ENCODE results near the gene TCEA3. TPM values are rescaled to one million over a fixed set of nuclear protein-coding genes. Genes with fewer than 3 reads are reported as not detected.
A peak's percentile ranks its signal among the peaks of the same experiment; 100 is the strongest.

The TCEA3 gene
- total RNA-seq, 1 donor from 2014 or later: 3.3 TPM

DNA sequence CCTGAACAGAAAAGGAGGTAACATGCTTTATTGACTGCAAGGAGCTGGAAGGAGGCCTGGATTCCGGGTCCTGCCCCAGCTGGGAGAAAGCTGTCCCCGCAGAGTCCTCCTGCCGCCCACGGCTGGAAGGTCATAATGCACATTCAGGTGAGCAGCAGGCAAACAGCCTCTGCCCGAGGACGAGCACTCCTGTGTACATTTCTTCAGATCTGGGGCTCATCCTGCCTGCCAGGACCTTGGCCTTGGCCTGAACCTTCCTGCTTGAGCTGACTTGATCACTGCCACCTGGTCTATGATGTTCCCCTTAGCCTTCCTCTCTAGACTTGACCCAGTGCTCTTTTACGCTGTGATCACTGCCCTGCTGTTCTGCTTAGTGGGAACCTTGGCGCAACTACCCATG, 37.1 kb downstream of the TCEA3 start:
- DNase-seq (ENCODE audit: low read depth): no peak

GRCh38 chr1:23385119-23385621, 39.4 kb downstream of the TCEA3 start:
- Histone ChIP-seq H3K36me3 (ENCODE audit: insufficient read depth, low read length) (no peaks in the 10 kb centered on the region), H3K27ac (ENCODE audit: low read depth, low read length) (peak overlapping the region; percentile 28), H3K9ac (ENCODE audit: low read length) (no peak overlapping the region), H3K27me3 (ENCODE audit: insufficient read depth, low read length) (no peaks in the 10 kb centered on the region), H3K4me3 (ENCODE audit: insufficient read depth, low read depth, low read length) (no peak overlapping the region), H3K4me2 (ENCODE audit: low read length) (peak overlapping the region; percentile 34), H3K9me3 (ENCODE audit: insufficient read depth, low read depth, low read length) (no peaks in the 10 kb centered on the region), H3K4me1 (ENCODE audit: insufficient read depth, low read length) (peaks cover 18% of the 10 kb centered on the region), H4K20me1 (ENCODE audit: insufficient read depth, low read length) (no peaks in the 10 kb centered on the region), H3K79me2 (ENCODE audit: insufficient read depth, low read length) (no peaks in the 10 kb centered on the region), H2AFZ (ENCODE audit: low read depth, low read length) (no peak overlapping the region)
- FAIRE-seq (no peak), DNase-seq (ENCODE audit: low read depth) (peak; percentile 76)
- no peak for TF ChIP-seq EZH2 (IDR thresholded peaks at IDR 0.05; ENCODE audit: insufficient read depth, low read length)
- TF ChIP-seq, protein P1, sequence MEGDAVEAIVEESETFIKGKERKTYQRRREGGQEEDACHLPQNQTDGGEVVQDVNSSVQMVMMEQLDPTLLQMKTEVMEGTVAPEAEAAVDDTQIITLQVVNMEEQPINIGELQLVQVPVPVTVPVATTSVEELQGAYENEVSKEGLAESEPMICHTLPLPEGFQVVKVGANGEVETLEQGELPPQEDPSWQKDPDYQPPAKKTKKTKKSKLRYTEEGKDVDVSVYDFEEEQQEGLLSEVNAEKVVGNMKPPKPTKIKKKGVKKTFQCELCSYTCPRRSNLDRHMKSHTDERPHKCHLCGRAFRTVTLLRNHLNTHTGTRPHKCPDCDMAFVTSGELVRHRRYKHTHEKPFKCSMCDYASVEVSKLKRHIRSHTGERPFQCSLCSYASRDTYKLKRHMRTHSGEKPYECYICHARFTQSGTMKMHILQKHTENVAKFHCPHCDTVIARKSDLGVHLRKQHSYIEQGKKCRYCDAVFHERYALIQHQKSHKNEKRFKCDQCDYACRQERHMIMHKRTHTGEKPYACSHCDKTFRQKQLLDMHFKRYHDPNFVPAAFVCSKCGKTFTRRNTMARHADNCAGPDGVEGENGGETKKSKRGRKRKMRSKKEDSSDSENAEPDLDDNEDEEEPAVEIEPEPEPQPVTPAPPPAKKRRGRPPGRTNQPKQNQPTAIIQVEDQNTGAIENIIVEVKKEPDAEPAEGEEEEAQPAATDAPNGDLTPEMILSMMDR (IDR thresholded peaks at IDR 0.05; ENCODE audit: insufficient read depth, low read depth, low read length): no peak
- peaks cover 10% of the 10 kb centered on the region for H3K9me3 Mint-ChIP-seq (ENCODE audit: unreplicated experiment)
- peaks cover 15% of the 10 kb centered on the region for H3K36me3 Mint-ChIP-seq (ENCODE audit: low read depth, unreplicated experiment)
- H3K4me1 Mint-ChIP-seq (ENCODE audit: low read depth, unreplicated experiment): peaks cover 16% of the 10 kb centered on the region
- no peak overlapping the region for H3K4me3 Mint-ChIP-seq (ENCODE audit: unreplicated experiment)
- H3K27ac Mint-ChIP-seq (ENCODE audit: unreplicated experiment): no peak overlapping the region
- peaks cover 42% of the 10 kb centered on the region for H3K27me3 Mint-ChIP-seq (ENCODE audit: low read depth, unreplicated experiment)

More for the DNA sequence above, 37.1 kb downstream of the TCEA3 start:
- H3K4me1 Mint-ChIP-seq (ENCODE audit: low read depth, unreplicated experiment): peaks cover 13% of the 10 kb centered on the region
- H3K9me3 ChIP-seq (ENCODE audit: insufficient read depth, low read depth, low read length): no peaks in the 10 kb centered on the region
- FAIRE-seq: no peak
- no peak overlapping the region for H3K27ac ChIP-seq (ENCODE audit: low read depth, low read length)
- no peak for TF ChIP-seq EZH2 (IDR thresholded peaks at IDR 0.05; ENCODE audit: insufficient read depth, low read length)
- TF ChIP-seq, protein P1 (IDR thresholded peaks at IDR 0.05; ENCODE audit: insufficient read depth, low read depth, low read length): no peak
- peaks cover 34% of the 10 kb centered on the region for H3K27me3 Mint-ChIP-seq (ENCODE audit: low read depth, unreplicated experiment)
- H3K4me2 ChIP-seq (ENCODE audit: low read length): no peak overlapping the region
- no peak overlapping the region for H3K4me3 Mint-ChIP-seq (ENCODE audit: unreplicated experiment)
- no peak overlapping the region for H2AFZ ChIP-seq (ENCODE audit: low read depth, low read length)
- H3K36me3 Mint-ChIP-seq (ENCODE audit: low read depth, unreplicated experiment): peaks cover 3% of the 10 kb centered on the region
- H3K36me3 ChIP-seq (ENCODE audit: insufficient read depth, low read length): no peaks in the 10 kb centered on the region
- no peaks in the 10 kb centered on the region for H3K27me3 ChIP-seq (ENCODE audit: insufficient read depth, low read length)
- H4K20me1 ChIP-seq (ENCODE audit: insufficient read depth, low read length): no peaks in the 10 kb centered on the region
- H3K27ac Mint-ChIP-seq (ENCODE audit: unreplicated experiment): no peak overlapping the region
- H3K4me1 ChIP-seq (ENCODE audit: insufficient read depth, low read length): peaks cover 18% of the 10 kb centered on the region
- H3K79me2 ChIP-seq (ENCODE audit: insufficient read depth, low read length): no peaks in the 10 kb centered on the region
- H3K4me3 ChIP-seq (ENCODE audit: insufficient read depth, low read depth, low read length): no peak overlapping the region
- H3K9ac ChIP-seq (ENCODE audit: low read length): no peak overlapping the region
- H3K9me3 Mint-ChIP-seq (ENCODE audit: unreplicated experiment): peaks cover under 1% of the 10 kb centered on the region

DNA sequence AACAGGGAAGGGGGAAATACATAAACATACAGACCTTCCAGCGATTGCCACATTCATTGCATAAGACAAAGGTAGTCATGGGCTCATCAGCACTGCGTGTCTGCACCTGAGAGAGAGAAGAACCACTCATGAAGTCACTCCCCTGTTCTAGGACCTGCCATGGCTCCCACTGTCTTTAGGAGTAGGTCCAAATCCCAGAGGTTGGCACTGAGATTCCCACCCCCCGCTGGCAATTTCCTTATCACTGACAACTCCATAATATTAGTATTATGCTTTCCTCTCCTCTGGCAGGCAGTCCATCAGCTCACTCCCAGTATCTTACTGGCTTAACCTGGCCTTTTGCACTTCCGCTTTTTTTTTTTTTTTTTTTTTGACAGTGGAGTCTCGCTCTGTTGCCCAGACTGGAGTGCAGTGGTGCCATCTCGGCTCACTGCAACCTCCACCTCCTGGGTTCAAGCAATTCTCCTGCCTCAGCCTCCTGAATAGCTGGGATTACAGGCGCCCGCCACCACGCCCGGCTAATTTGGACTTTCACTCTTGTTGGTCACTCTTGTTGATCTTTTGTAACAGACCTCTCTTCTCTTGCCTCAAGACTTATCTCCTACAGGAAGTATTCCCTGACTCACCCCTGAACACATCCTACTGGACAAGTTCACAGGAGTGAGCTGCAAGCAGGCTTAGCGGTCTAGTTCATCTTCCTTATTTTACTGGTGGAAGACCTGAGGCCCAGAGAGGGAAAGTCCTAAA, 40.1 kb downstream of the TCEA3 start:
- Histone ChIP-seq H3K27ac (ENCODE audit: low read depth, low read length) (peak overlapping the region; percentile 28), H3K79me2 (ENCODE audit: insufficient read depth, low read length) (no peaks in the 10 kb centered on the region), H2AFZ (ENCODE audit: low read depth, low read length) (no peak overlapping the region), H3K4me2 (ENCODE audit: low read length) (peak overlapping the region; percentile 34), H3K4me1 (ENCODE audit: insufficient read depth, low read length) (peaks cover 18% of the 10 kb centered on the region), H3K27me3 (ENCODE audit: insufficient read depth, low read length) (no peaks in the 10 kb centered on the region), H3K9me3 (ENCODE audit: insufficient read depth, low read depth, low read length) (no peaks in the 10 kb centered on the region), H4K20me1 (ENCODE audit: insufficient read depth, low read length) (no peaks in the 10 kb centered on the region), H3K4me3 (ENCODE audit: insufficient read depth, low read depth, low read length) (no peak overlapping the region), H3K36me3 (ENCODE audit: insufficient read depth, low read length) (no peaks in the 10 kb centered on the region), H3K9ac (ENCODE audit: low read length) (no peak overlapping the region)
- no peak for FAIRE-seq
- Mint-ChIP-seq H3K9me3 (ENCODE audit: unreplicated experiment) (peaks cover 10% of the 10 kb centered on the region), H3K4me3 (ENCODE audit: unreplicated experiment) (no peak overlapping the region), H3K36me3 (ENCODE audit: low read depth, unreplicated experiment) (peaks cover 15% of the 10 kb centered on the region), H3K27ac (ENCODE audit: unreplicated experiment) (no peak overlapping the region), H3K27me3 (ENCODE audit: low read depth, unreplicated experiment) (peaks cover 36% of the 10 kb centered on the region), H3K4me1 (ENCODE audit: low read depth, unreplicated experiment) (peaks cover 16% of the 10 kb centered on the region)
- DNase-seq (ENCODE audit: low read depth): peak; percentile 81
- no peak for TF ChIP-seq EZH2 (IDR thresholded peaks at IDR 0.05; ENCODE audit: insufficient read depth, low read length)
- TF ChIP-seq, protein P1 (IDR thresholded peaks at IDR 0.05; ENCODE audit: insufficient read depth, low read depth, low read length): no peak

All from astrocyte (in vitro differentiated cells and primary cell).